HL-60 (cell line): ENCODE measurements around the gene PSMB11.

Source experiments
- CTCF ChIP-seq: IDR thresholded peaks from one replicate; pipeline ENCODE4 v1.5.1; 2011; ENCODE audit warnings: low read length, control low read depth, inconsistent platforms; ENCODE audit not compliant: insufficient read depth
- GABPA ChIP-seq: IDR thresholded peaks from 2 replicates; pipeline ENCODE4 v1.6.1; 2012; ENCODE audit warnings: low read depth
- POLR2AphosphoS5 ChIP-seq: IDR thresholded peaks from 2 replicates; pipeline ENCODE4 v1.6.1; 2012; ENCODE audit warnings: low read depth
- SPI1 ChIP-seq: IDR thresholded peaks from 2 replicates; pipeline ENCODE4 v1.6.1; 2012; ENCODE audit warnings: low read depth, mild to moderate bottlenecking, borderline replicate concordance
- TF ChIP-seq, protein P1 (sequence below): IDR thresholded peaks from 2 replicates; pipeline ENCODE4 v1.6.1; 2012; ENCODE audit warnings: low read depth; ENCODE audit not compliant: insufficient replicate concordance

DNA sequence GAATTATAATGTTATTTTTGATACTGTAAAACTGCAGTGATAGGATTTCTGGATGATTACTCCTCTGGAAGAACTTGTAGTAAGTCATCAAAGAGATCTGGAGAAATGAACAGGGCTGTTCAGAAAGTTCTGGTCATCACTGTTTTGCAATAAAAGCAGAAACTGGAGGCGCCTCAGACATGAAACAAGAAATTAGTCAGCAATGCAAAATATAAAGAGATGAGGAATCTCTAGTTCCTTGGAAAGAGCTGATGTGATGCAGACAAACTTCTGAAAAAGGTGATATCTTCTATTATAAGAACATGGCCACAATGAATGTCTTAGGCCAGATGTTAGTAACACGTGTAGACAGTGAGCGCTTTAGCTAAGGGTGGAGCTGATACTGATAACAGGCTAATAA is 43.4 kb downstream of the PSMB11 start:
- TF ChIP-seq CTCF, result no peak
- no peak for TF ChIP-seq SPI1
- TF ChIP-seq POLR2AphosphoS5, result no peak
- TF ChIP-seq GABPA, result no peak
- TF ChIP-seq, protein P1, sequence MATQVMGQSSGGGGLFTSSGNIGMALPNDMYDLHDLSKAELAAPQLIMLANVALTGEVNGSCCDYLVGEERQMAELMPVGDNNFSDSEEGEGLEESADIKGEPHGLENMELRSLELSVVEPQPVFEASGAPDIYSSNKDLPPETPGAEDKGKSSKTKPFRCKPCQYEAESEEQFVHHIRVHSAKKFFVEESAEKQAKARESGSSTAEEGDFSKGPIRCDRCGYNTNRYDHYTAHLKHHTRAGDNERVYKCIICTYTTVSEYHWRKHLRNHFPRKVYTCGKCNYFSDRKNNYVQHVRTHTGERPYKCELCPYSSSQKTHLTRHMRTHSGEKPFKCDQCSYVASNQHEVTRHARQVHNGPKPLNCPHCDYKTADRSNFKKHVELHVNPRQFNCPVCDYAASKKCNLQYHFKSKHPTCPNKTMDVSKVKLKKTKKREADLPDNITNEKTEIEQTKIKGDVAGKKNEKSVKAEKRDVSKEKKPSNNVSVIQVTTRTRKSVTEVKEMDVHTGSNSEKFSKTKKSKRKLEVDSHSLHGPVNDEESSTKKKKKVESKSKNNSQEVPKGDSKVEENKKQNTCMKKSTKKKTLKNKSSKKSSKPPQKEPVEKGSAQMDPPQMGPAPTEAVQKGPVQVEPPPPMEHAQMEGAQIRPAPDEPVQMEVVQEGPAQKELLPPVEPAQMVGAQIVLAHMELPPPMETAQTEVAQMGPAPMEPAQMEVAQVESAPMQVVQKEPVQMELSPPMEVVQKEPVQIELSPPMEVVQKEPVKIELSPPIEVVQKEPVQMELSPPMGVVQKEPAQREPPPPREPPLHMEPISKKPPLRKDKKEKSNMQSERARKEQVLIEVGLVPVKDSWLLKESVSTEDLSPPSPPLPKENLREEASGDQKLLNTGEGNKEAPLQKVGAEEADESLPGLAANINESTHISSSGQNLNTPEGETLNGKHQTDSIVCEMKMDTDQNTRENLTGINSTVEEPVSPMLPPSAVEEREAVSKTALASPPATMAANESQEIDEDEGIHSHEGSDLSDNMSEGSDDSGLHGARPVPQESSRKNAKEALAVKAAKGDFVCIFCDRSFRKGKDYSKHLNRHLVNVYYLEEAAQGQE, result no peak
